HG03103 (cell line): Measurements from ENCODE around the gene CDC42EP1.
"Not testable (repeated sequence)": the region's sequence is repeated elsewhere in the genome, so short reads cannot be mapped to it uniquely, and the experiment has no call there.

Experiments used
- ATAC-seq: cut with Tn5 transposase; IDR thresholded peaks from one replicate; pipeline ENCODE4 v1.9.1; 2021; ENCODE audit warnings: low read depth; ENCODE audit not compliant: unreplicated experiment

The CDC42EP1 gene, protein sequence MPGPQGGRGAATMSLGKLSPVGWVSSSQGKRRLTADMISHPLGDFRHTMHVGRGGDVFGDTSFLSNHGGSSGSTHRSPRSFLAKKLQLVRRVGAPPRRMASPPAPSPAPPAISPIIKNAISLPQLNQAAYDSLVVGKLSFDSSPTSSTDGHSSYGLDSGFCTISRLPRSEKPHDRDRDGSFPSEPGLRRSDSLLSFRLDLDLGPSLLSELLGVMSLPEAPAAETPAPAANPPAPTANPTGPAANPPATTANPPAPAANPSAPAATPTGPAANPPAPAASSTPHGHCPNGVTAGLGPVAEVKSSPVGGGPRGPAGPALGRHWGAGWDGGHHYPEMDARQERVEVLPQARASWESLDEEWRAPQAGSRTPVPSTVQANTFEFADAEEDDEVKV

DNA sequence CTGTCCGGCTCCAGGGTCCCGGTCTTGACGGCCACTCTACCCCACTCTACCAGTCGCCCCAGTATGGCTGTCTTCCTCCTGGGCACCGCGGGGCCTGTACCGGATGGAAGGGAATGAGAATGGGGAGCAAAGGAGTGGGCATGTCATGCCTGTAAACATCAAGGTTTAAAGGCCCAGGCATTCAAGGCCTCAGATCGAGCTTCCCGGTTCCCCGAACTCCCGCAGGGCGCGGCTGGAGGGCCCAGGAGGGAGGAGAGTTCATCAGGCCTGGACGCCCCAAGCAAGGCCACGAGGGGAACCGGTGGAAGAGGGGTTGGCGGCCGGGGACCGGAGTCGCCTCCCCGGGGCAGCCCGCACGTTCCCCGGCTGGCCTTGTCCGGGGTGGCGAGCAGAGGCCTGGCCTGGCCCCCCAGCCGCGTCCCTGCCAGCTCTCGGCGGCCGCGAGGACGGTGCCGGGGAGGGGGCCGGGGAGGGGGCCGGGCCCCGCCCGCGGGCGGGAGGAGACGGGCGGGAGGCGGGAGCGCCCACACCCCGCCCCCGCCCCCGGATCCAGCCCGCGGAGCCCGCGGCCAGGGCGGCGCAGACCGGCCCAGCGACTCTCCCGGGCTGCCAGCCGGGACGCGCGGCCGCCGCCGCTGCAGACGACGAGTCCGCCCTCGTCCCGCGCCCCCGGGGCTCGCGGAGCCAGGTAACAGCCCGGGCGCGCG, at the start of gene CDC42EP1:
Gene CDC42EP1, plus strand, starts transcription at position 580 of the 707 bp plus-strand sequence. CDS start 5,870 bp downstream, outside the sequence.
- no peak for ATAC-seq

DNA sequence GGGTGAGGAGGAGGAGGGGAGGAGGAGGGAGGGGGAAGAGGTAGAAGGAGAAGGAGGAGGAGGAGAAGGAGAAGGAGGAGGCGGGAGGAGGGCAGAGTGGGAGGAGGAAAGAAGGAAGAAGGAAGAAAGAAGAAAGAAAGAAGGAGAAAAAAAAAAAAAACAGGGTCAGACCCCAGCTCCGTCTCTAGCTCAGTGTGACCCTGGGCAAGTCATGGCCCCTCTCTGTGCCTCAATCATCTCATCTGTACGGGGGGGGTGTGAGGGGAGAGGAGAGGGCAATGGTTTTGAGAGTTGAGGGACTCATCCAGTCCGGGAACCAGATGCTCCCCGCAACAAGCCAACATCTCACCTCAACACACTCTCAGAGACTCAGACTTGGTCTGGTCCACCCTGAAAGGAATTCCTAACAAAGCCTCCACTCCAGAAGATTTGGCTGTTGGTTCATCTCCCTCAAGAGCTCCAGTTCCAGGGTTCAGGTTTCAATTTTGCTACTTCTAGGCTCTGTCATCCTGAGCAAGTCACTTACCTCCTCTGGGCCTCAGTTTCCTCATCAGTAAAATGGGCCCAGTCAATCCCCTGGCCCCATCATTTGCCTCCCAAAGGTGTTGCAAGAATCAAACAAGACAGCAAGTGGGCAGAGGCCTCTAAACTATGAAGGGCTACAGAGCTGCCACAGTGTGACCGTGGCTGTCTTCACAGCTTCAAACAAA, 48.7 kb upstream of the CDC42EP1 start:
- ATAC-seq = no peak

DNA sequence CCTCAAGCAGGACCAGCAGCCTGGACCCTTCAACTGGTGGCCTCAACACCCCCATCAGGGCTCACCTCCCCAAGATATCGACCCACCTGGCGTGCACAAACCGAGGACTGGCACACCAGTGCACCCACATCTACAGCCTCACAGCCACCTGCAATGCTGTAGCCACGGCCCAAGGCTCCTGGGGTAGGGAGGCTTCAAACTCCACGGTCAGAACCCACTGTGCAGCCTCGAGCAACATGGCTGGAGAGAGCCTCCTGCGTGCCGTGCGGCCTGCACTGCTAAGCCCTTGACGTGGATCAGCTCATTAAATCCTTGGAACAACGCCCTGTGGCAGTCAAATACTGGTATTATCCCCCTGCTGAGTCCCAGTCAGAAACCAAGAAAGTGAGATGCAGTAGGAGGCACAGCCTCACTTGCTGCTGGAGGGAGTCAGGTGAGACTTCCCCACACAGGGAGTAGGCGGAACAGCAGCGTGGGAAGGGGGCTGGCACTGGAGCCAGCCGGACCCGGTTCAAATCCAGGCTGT, 45.7 kb upstream of the CDC42EP1 start:
- no peak for ATAC-seq

DNA sequence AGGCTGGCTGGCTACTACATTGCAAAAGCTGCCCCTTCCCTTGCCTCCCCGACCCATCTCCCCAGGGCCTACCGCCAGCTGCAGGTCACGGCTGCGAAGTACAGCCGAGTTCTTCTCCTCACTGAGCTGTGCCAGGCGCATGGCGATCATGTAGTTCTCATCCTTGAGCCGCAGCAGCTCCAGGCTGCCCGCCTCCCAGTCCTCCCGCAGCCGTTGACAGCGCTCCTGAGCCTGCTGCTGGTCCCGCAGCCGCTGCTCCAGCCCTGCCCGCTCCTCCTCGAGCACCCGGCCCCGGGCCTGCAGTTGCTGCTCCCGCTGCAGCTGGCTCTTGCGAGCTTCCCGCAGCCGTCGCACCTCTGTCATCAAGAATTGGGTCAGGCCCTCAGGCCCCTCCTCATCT, 44.4 kb upstream of the CDC42EP1 start:
- no peak for ATAC-seq

DNA sequence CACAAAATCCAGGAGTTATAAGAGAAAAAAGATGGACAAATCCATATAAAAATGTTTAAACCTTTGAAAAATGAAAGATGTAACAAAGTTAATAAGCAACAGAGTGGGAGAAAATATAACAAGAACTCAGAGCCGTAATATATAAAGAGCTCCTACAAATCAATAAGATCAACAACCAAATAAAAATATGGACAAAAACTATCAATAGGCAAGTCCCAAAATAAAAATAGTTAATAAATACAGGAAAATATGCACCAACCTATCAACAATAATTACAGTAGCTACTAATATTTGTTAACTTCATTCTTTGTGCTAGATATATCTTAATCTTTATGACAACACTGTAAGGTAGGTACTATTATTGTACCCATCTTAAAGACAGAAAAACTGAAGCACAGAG, 43.8 kb upstream of the CDC42EP1 start:
- no peak for ATAC-seq

DNA sequence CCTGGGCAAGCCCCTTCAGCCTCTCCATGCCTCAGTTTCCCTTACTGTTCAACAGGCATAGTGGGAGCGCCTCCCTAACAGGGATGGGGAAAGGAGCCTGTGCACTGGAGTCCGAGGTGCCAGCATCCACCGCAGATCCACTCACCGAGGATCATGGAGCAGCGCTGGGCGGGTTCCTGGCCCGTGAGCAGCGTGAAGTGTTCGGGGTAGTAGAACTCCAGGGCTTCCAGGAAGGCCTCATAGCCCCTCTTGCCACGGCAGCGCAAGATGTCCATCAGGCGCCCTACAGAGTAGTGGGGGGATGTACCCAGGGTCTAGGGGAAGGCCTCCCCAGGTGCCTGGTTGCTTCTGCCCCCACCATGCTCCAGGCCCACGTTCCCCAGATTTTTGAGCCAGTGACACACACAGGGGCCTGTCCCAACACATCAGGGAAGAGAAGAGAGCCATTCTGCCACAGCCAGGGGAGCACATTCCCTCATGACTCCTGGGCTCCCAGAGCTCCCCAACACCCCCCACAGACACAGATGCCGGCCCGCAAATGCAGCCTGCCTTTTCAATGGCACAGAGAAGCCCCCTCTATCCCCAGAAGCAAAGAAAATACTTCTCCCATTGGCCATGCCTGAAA, 42.3 kb upstream of the CDC42EP1 start:
- ATAC-seq = no peak

DNA sequence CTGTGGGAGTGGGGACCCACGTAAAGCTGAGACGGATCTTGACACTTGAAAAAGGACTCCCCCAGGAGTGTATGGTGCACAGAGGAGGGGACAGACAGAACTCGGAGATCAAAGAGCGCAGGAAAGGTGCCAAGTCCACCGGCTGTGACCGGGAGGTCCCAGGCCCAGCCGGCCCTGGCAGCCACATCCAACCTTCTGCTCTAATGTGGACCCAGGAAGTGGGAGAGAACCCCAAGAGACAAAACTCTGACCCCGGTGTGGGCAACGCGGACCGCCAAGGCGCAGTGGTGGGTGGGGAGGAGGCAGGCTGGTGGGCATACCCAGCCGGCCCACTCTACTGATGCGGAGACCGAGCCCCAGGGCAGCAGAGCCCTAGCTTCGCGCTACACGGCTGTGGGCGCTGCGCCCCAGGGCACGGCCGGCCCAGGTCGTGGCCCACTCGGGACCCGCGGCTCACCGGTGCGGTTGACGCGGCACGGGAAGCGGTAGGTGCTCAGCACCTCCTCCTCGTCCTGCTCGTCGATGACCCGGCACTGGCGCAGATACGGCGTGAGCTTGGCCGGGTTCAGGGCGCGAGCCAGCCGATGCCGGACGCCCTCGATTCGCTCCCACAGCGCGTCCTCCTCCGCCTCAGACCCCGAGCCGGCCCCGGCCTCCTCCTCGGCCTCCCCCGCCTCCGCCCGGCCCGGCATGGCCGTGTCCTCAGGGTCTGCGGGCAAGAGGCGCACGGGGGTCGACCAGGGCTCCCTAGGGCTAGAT, 41.6 kb upstream of the CDC42EP1 start:
- no peak for ATAC-seq

DNA sequence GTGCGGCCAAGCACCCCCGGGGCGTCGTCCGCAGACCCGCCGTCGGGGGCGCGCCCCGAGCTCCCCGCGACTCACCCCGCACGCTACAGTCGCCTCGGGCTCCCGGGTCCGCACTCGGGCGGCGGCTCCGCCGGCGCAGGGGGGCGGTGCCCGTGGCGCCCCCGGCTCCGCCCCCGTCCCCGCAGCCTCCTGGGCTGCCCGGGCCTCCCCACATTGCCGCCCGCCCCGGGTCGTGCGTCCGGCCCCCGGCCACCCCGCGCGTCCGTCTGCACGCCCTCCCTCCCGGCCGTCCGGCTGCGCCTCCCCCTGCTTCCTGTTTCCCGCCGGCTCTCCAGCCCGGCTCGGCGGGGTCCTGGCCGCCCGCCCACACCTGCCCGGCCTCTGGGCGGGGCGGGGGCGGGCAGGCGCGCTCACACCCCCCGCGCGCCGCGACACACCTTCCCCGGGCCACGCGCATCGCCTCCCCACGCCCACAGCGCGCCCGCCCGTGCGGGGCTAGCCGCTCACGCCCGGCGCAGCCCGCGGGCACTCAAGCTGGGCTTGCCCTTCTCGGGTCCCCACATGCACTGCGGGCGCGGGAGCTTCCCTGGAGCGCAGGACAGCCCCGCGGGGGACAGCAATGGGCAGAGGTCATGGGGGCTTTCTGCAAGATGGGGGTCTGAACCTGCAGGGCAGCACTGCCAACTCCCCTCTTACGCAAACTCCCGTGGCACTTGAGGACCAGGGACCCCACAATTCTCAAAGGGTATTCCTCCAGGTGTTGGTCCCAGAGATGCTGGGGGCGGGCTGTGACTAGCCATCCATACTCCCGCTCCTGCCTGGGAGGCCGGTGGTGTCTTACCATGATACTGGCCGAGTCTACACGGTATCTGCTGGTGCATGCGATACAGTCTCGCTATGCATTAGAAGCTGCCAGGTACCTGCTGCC, 40.7 kb upstream of the CDC42EP1 start, which contains the start of gene CARD10:
Gene CARD10, minus strand, starts transcription at position 148 of the 928 bp plus-strand sequence. CDS start 215 bp downstream, outside the sequence.
- no peak for ATAC-seq

DNA sequence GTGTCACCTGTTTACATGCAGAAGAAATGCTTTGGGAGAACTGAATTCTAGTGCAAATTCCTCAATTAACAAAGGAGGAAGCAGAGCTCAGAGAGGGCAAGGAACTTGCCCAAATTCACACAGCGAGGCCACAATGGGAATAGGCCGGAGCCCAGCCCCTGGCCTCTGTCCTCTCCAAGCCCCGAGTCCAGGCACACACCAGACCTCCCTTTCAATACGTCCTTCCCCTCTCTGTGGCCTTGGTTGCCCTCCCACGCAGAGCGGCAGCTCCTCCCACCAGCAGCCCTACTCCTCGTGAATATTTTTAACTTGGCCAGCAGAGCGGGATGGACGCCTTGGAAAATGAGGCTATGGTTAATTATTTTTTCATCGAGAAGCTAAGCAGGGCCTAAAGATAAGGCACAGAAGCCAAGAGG, 39.5 kb upstream of the CDC42EP1 start:
- ATAC-seq = no peak

DNA sequence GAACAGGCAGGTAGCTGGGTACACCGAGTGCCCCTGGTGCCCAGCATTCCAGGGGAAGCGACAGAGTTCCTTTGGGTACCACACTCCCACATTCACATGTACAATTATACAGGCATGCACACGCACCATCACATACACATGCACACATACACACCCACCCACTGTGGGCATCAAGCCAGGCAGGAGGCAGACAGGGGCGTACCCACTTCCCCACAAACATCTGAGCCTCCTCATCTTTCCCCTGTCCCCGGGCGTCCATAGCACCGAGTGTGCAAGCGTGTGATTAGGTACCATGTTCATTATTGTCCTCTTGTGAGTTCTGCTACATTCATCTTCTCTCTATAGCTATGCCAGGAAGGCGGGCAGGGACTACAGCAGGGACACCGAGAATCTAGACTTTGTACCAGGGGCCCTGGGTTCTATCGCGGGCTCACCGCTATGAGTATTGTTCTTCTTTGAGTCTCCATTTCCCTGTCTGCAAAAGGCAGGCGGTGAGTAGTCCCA, 39.0 kb upstream of the CDC42EP1 start:
- no peak for ATAC-seq

DNA sequence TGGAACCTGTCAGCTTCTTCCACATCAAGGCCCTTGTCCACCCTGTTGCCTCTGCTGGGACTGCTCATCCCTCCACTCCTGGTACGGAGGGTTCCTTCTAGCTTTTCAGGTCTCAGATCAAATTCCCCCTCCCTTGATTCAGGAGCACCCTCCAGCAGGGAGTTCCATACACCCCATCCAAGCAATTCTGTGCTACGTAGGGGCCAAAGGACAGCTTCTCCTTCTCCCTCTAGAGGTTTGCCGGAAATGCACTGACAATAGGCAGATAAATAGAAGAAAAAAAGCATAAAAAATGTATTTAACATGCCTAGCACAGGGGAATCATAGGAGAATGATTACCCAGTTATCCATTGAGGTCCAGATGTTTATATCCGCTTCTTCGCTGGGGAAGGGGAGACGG, 37.8 kb upstream of the CDC42EP1 start:
- ATAC-seq = no peak

DNA sequence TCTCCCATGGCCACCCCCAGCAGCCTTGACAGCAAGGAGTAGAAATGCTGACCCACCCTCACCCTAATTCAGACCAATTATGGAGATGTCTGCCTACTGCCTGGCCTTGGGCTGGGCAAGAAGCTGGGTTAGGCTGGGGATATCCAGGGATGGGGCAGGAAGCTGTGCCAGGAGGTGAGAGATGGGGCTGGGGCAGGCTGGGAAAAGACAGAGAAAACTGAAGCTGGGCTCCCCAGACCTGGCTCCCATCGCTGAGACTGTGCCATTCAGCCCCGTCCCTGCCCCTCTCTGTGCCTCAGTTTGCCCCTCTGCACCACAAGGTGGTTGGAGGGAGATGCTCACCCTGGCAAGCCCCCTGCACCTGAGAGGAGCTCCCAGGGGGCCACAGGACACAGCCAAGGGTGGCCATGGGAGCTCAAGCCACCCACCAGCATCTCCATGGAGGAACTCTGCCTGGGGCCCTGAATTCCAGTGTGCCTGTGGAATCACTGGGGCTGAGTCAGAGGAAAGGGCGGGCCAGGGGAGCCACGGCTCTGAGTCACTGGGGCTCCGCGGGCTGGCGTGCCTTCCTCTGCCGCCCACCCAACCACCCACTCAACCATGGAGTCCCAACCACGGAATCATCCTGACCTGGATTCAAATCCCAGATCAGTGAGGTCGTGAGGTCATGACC, 35.1 kb upstream of the CDC42EP1 start:
- no peak for ATAC-seq

DNA sequence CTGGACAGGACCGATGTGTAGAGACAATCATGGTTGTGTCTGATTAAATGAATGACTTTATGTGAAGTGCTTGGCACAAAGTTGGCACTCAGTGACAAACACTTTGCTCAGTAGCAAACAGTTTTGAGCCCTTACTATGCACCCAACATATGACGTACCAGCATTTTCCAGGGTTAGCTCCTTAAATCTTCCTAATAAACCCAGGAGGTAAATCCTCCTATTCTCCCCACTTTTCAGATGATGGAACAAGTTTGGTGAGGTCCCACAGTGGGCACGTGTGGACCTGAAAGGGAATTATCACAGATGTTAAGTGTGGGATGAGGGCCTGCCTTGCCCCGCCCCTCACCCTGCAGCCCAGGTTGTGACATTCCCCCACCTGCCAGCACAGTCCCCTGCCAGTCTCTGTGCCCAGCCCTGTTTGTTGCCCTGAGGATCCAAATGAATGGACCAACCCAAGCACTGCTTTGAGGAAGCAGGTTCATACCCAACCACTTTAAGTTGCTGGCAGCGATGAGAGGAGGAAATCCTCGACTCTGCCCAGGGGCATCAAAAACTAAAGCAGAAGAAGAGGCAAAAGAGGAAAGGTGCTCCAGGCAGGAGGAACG, 34.4 kb upstream of the CDC42EP1 start:
- ATAC-seq = no peak

DNA sequence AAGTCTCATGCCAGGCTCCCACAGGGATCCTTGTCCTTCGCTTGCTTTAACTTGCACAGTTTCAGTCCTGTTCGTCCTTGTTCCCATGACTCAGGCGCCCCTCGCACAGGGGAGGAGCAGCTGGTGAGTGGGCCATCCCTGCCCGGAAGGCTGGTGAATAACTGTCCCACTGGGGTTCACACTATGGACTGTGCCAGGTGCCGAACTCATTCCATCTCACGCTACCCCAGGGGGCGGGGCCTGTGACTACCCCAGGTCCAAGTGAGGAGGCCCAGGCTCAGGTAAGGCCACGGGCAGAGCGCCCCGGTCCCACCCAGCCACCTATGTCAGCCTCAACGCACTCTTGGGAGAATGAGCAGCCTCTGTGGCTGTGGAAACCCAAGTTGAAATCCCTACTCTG, 33.9 kb upstream of the CDC42EP1 start:
- no peak for ATAC-seq

DNA sequence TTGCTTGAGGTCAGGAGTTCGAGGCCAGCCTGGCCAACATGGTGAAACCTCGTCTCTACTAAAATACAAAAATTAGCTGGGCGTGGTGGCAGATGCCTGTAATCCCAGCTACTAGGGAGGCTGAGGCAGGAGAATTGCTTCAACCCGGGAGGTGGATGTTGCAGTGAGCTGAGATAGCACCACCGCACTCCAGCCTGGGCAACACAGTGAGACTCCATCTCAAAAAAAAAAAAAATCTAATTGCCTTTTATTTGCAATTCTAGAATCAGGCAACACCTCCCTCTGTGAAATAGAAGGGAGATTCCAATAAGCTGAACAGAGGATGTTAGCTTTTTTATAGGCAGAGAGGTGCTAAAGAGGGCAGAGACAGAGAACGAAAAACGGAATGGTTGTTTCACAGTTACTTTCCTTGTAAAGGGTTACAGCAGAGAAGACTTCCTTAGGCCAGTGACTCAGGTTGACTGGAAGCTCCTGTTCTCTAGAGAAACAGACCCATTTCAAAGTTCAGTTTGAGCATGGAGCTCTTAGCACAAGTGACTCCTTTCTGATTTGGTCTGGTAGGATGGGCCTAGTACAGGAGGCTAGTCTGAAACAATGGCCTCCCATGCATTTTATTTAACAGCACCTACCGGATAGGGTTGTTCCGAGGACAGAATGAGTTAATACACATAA, 33.1 kb upstream of the CDC42EP1 start:
- ATAC-seq = not testable (repeated sequence)

DNA sequence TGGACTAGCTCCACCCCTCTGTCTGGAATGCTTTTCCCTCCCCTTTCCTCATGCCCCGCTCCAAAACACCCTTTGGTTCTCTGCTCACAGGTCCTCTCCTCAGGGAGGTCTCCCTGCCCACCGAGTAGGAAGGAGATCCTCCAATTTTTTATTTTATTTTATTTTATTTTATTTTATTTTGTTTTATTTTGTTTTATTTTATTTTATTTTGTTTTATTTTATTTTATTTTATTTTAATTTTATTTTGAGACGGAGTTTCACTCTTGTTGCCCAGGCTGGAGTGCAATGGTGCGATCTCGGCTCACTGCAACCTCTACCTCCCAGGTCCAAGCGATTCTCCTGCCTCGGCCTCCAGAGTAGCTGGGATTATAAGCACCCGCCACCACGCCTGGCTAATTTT, 32.3 kb upstream of the CDC42EP1 start:
- ATAC-seq = not testable (repeated sequence)
